WTC11 (cell line): Measurements from ENCODE around the gene SPEN. TPM values are rescaled to one million over a fixed set of nuclear protein-coding genes. Genes with fewer than 3 reads are reported as not detected.
A peak's percentile ranks its signal among the peaks of the same experiment; 100 is the strongest.
"Not testable (repeated sequence)": the region's sequence is repeated elsewhere in the genome, so short reads cannot be mapped to it uniquely, and the experiment has no call there.

Experiments
- ATAC-seq: fragments of 200-7000 bp; cut with Tn5 transposase; 2 replicates; pipeline ENCODE4 v1.10.0; 2021; ENCODE audit warnings: mild to moderate bottlenecking, moderate library complexity
- CTCF ChIA-PET: fragments of 300-600 bp; sonication (Branson Sonifier 250); formaldehyde crosslinking; loops from one replicate; lab custom pipeline; 2021; ENCODE audit warnings: antibody characterized with exemption; lab: Charles Lee
- POLR2A ChIA-PET: fragments of 350-600 bp; sonication (Branson Sonifier 250); formaldehyde crosslinking; loops from one replicate; lab custom pipeline; 2021; ENCODE audit warnings: antibody characterized with exemption; lab: Charles Lee
- DNase-seq: peaks from one replicate; pipeline ENCODE4 v3.0.0; 2021; ENCODE audit warnings: low spot score
- H3K27ac Mint-ChIP-seq: 2 replicates; pipeline ENCODE4 v1.8.0; 2021; ENCODE audit warnings: mixed read lengths
- H3K27me3 Mint-ChIP-seq: 2 replicates; pipeline ENCODE4 v1.8.0; 2021; ENCODE audit warnings: low read depth, mild to moderate bottlenecking, moderate library complexity, mixed read lengths
- H3K36me3 Mint-ChIP-seq: 2 replicates; pipeline ENCODE4 v1.8.0; 2021; ENCODE audit warnings: mixed read lengths
- H3K4me1 Mint-ChIP-seq: 2 replicates; pipeline ENCODE4 v1.8.0; 2022; ENCODE audit warnings: mixed read lengths
- H3K4me3 Mint-ChIP-seq: 2 replicates; pipeline ENCODE4 v1.8.0; 2021; ENCODE audit warnings: mild to moderate bottlenecking, moderate library complexity, mixed read lengths
- H3K9me3 Mint-ChIP-seq: 2 replicates; pipeline ENCODE4 v1.8.0; 2021; ENCODE audit warnings: mixed read lengths
- AFF4 ChIP-seq: sonication (generic); formaldehyde crosslinking; IDR thresholded peaks from 2 replicates; pipeline ENCODE4 v1.8.1; 2023; ENCODE audit warnings: mild to moderate bottlenecking, missing genetic modification reagents, borderline replicate concordance
- FOXP1 ChIP-seq: sonication (generic); formaldehyde crosslinking; IDR thresholded peaks from 2 replicates; pipeline ENCODE4 v1.8.0; 2022; ENCODE audit warnings: missing genetic modification reagents, mild to moderate bottlenecking, moderate library complexity, borderline replicate concordance
- FOXP4 ChIP-seq: sonication (generic); formaldehyde crosslinking; IDR thresholded peaks from 2 replicates; pipeline ENCODE4 v1.8.0; 2022; ENCODE audit warnings: mild to moderate bottlenecking, missing genetic modification reagents
- IRF2 ChIP-seq: sonication (generic); formaldehyde crosslinking; IDR thresholded peaks from 2 replicates; pipeline ENCODE4 v1.8.0; 2022; ENCODE audit warnings: low read depth, missing genetic modification reagents, borderline replicate concordance
- JUN ChIP-seq: sonication (generic); formaldehyde crosslinking; IDR thresholded peaks from 2 replicates; pipeline ENCODE4 v1.8.0; 2023; ENCODE audit warnings: mild to moderate bottlenecking, missing genetic modification reagents
- NR3C1 ChIP-seq: sonication (generic); formaldehyde crosslinking; conservative IDR thresholded peaks from 2 replicates; pipeline ENCODE4 v1.8.1; 2023; ENCODE audit warnings: low read depth, mild to moderate bottlenecking, missing genetic modification reagents
- ZMAT4 ChIP-seq: fragments of 250-450 bp; sonication (Bioruptor Pico); IDR thresholded peaks from 2 replicates; pipeline ENCODE4 v1.9.0; 2021; ENCODE audit warnings: mild to moderate bottlenecking
- ZNF532 ChIP-seq: fragments of 250-450 bp; sonication (Bioruptor Pico); IDR thresholded peaks from 2 replicates; pipeline ENCODE4 v1.9.0; 2021; ENCODE audit warnings: mild to moderate bottlenecking, borderline replicate concordance
- total RNA-seq: library from RNA; stranded (reverse); gene quantifications from 3 replicates; pipeline ENCODE4 v1.2.3, GENCODE V29; 2021

Gene SPEN
- total RNA-seq, 1 experiment from 2014 or later = 48.8 TPM

GRCh38 chr1:15916916-15917315 is 69.4 kb downstream of the SPEN start:
- Mint-ChIP-seq H3K9me3 (no peaks in the 10 kb centered on the region), H3K4me3 (no peak overlapping the region), H3K36me3 (peaks cover 56% of the 10 kb centered on the region), H3K27ac (peak overlapping the region; percentile 32; the same call in 1 of the 2 replicates), H3K27me3 (no peaks in the 10 kb centered on the region), H3K4me1 (no peaks in the 10 kb centered on the region)
- CTCF ChIA-PET = interaction anchor here (1.1 to 1.5 kb wide), 2 partner anchors 101 to 125 kb away, joined by 6 read pairs; no protein-coding TSS in a partner anchor
- DNase-seq (no peak), ATAC-seq (no peak)
- POLR2A ChIA-PET = no interaction called here
- no peak for TF ChIP-seq ZMAT4 (CRISPR knock-in tag)

- DNase-seq (no peak), ATAC-seq (no peak)
- Mint-ChIP-seq H3K27ac (no peak overlapping the region), H3K4me1 (0 out of 2 replicates have a peak, but pooled peaks cover 4% of the 10 kb centered on the region), H3K4me3 (no peak overlapping the region), H3K27me3 (no peaks in the 10 kb centered on the region), H3K36me3 (peaks cover 57% of the 10 kb centered on the region), H3K9me3 (no peaks in the 10 kb centered on the region)
- TF ChIP-seq JUN = no peak
- ChIA-PET CTCF (no interaction called here), POLR2A (no interaction called here)
Measured at GRCh38 chr1:15918962-15919715, 71.6 kb downstream of the SPEN start.

- Mint-ChIP-seq H3K4me1 (peaks cover 9% of the 10 kb centered on the region; the same call in 1 of the 2 replicates), H3K4me3 (no peak overlapping the region), H3K36me3 (peaks cover 47% of the 10 kb centered on the region), H3K27me3 (no peaks in the 10 kb centered on the region), H3K9me3 (no peaks in the 10 kb centered on the region), H3K27ac (no peak overlapping the region)
- ATAC-seq (no peak), DNase-seq (no peak)
- ChIA-PET CTCF (interaction anchor here (0.6 to 4.2 kb wide), 5 partner anchors 12 to 131 kb away, joined by 3 to 14 read pairs (median 4); no protein-coding TSS in a partner anchor), POLR2A (no interaction called here)
- TF ChIP-seq FOXP4 (CRISPR knock-in tag) (no peak), FOXP1 (CRISPR knock-in tag) (no peak), ZNF532 (CRISPR knock-in tag) (no peak), IRF2 (CRISPR knock-in tag) (no peak), AFF4 (CRISPR knock-in tag) (no peak), NR3C1 (no peak)
Measured at GRCh38 chr1:15923241-15923640, 75.7 kb downstream of the SPEN start.

GRCh38 chr1:15926448-15926847 is 78.9 kb downstream of the SPEN start:
- CTCF ChIA-PET = interaction anchor here (1.5 to 4.2 kb wide), 3 partner anchors 17 to 135 kb away, joined by 4 to 14 read pairs (median 14); no protein-coding TSS in a partner anchor
- H3K4me3 Mint-ChIP-seq, H3K9me3 Mint-ChIP-seq, ATAC-seq, DNase-seq, H3K27me3 Mint-ChIP-seq, H3K4me1 Mint-ChIP-seq, H3K27ac Mint-ChIP-seq, POLR2A ChIA-PET: not testable (repeated sequence)
- peaks cover 56% of the 10 kb centered on the region for H3K36me3 Mint-ChIP-seq
